SU-DHL-6 (cell line): Measurements from ENCODE around the gene CHD3.

Experiments
- H2AFZ ChIP-seq: fragments of 200-600 bp; sonication (generic); 2 replicates; pipeline ENCODE4 v1.6.1; 2014; ENCODE audit warnings: low read depth, mild to moderate bottlenecking, moderate library complexity, mixed read lengths, antibody characterized with exemption, low read length; ENCODE audit not compliant: severe bottlenecking
- H3F3A ChIP-seq: fragments of 200-600 bp; shearing (Covaris generic); 2 replicates; pipeline ENCODE4 v1.6.0; 2016; ENCODE audit warnings: antibody characterized with exemption, mild to moderate bottlenecking; ENCODE audit not compliant: insufficient read depth
- H3K27ac ChIP-seq: fragments of 200-600 bp; sonication (generic); 2 replicates; pipeline ENCODE4 v1.5.1; 2016; ENCODE audit warnings: low read depth, mild to moderate bottlenecking, low read length, moderate library complexity, mixed read lengths
- H3K27me3 ChIP-seq: fragments of 200-600 bp; sonication (generic), shearing (Covaris generic); 2 replicates; pipeline ENCODE4 v1.6.0; 2014; ENCODE audit warnings: mild to moderate bottlenecking, low read length
- H3K36me3 ChIP-seq: fragments of 200-600 bp; sonication (generic); 2 replicates; pipeline ENCODE4 v1.6.1; 2014; ENCODE audit warnings: mild to moderate bottlenecking, low read length, mixed read lengths
- H3K4me2 ChIP-seq: fragments of 300-600, 200-600 bp; shearing (Covaris generic), sonication (generic); 2 replicates; pipeline ENCODE4 v1.6.0; 2014; ENCODE audit warnings: low read length, low read depth, mild to moderate bottlenecking; ENCODE audit not compliant: poor library complexity, severe bottlenecking
- H3K4me3 ChIP-seq: fragments of 200-600 bp; sonication (generic); 2 replicates; pipeline ENCODE4 v1.5.1; 2014; ENCODE audit warnings: antibody characterized with exemption, low read length, mild to moderate bottlenecking, mixed read lengths; ENCODE audit not compliant: insufficient read depth, poor library complexity, severe bottlenecking
- H3K79me2 ChIP-seq: fragments of 200-600 bp; sonication (generic); 2 replicates; pipeline ENCODE4 v1.6.1; 2014; ENCODE audit warnings: mild to moderate bottlenecking, low read length, moderate library complexity; ENCODE audit not compliant: insufficient read depth
- H3K9ac ChIP-seq: fragments of 200-600 bp; sonication (generic); 2 replicates; pipeline ENCODE4 v1.7.0; 2014; ENCODE audit warnings: mild to moderate bottlenecking, low read length
- H3K9me2 ChIP-seq: fragments of 200-600 bp; sonication (generic); replicated peaks from 2 replicates; pipeline ENCODE4 v1.6.1; 2014; ENCODE audit warnings: low read length; ENCODE audit not compliant: insufficient read depth
- H3K9me3 ChIP-seq: fragments of 200-600 bp; sonication (generic); 2 replicates; pipeline ENCODE4 v1.6.1; 2014; ENCODE audit warnings: low read length, mixed read lengths; ENCODE audit not compliant: insufficient read depth
- H4K20me1 ChIP-seq: fragments of 200-600 bp; sonication (generic); 2 replicates; pipeline ENCODE4 v1.6.1; 2014; ENCODE audit warnings: low read depth, mild to moderate bottlenecking, antibody characterized with exemption, low read length, moderate library complexity, mixed read lengths
- CTCF ChIP-seq: fragments of 200-600 bp; sonication (generic); IDR thresholded peaks from one replicate; pipeline ENCODE4 v1.5.1; 2017; ENCODE audit warnings: antibody characterized with exemption, mild to moderate bottlenecking, low read length, moderate library complexity; ENCODE audit not compliant: insufficient read depth, poor library complexity, severe bottlenecking
- EZH2phosphoT487 ChIP-seq: fragments of 200-600 bp; sonication (generic), shearing (Covaris generic); conservative IDR thresholded peaks from 2 replicates; pipeline ENCODE4 v1.6.1; 2018; ENCODE audit warnings: mild to moderate bottlenecking, antibody characterized with exemption, low read length, moderate library complexity, mixed read lengths

The CHD3 gene

GRCh38 chr17:7897090-7897489 is 8.5 kb downstream of the CHD3 start:
- H2AFZ ChIP-seq: no peak overlapping the region
- no peaks in the 10 kb centered on the region for H3K27me3 ChIP-seq
- no peaks in the 10 kb centered on the region for H3F3A ChIP-seq
- no peaks in the 10 kb centered on the region for H3K9me2 ChIP-seq
- H3K9me3 ChIP-seq: no peaks in the 10 kb centered on the region
- peaks cover 16% of the 10 kb centered on the region; the same call in 1 of the 2 replicates for H3K36me3 ChIP-seq
- H3K27ac ChIP-seq: no peak overlapping the region
- no peak overlapping the region for H3K9ac ChIP-seq
- no peak overlapping the region for H3K4me2 ChIP-seq
- no peaks in the 10 kb centered on the region for H4K20me1 ChIP-seq
- H3K4me3 ChIP-seq: no peak overlapping the region
- TF ChIP-seq CTCF: no peak
- no peak for TF ChIP-seq EZH2phosphoT487
- H3K79me2 ChIP-seq: no peaks in the 10 kb centered on the region

GRCh38 chr17:7897773-7898172 is 9.2 kb downstream of the CHD3 start:
- no peak overlapping the region for H3K27ac ChIP-seq
- H3K36me3 ChIP-seq: peaks cover 16% of the 10 kb centered on the region; the same call in 1 of the 2 replicates
- H2AFZ ChIP-seq: no peak overlapping the region

GRCh38 chr17:7903154-7904103 is 14.8 kb downstream of the CHD3 start:
- no peak overlapping the region for H3K4me3 ChIP-seq
- H3K9ac ChIP-seq: no peak overlapping the region
- no peak overlapping the region for H3K27ac ChIP-seq
- peaks cover 12% of the 10 kb centered on the region for H3K36me3 ChIP-seq
- no peaks in the 10 kb centered on the region for H3K27me3 ChIP-seq
- H3K9me3 ChIP-seq: no peaks in the 10 kb centered on the region
- no peak overlapping the region for H2AFZ ChIP-seq
- TF ChIP-seq CTCF: no peak
- no peak for TF ChIP-seq EZH2phosphoT487
- no peaks in the 10 kb centered on the region for H4K20me1 ChIP-seq
- H3K79me2 ChIP-seq: no peaks in the 10 kb centered on the region
- no peaks in the 10 kb centered on the region for H3K9me2 ChIP-seq
- H3F3A ChIP-seq: no peaks in the 10 kb centered on the region
- H3K4me2 ChIP-seq: no peak overlapping the region

More at GRCh38 chr17:7897773-7898172, 9.2 kb downstream of the CHD3 start:
- Histone ChIP-seq H3K79me2 (no peaks in the 10 kb centered on the region), H3K4me3 (no peak overlapping the region), H3K27me3 (no peaks in the 10 kb centered on the region), H4K20me1 (no peaks in the 10 kb centered on the region), H3K9ac (no peak overlapping the region), H3K9me3 (no peaks in the 10 kb centered on the region), H3K9me2 (no peaks in the 10 kb centered on the region), H3K4me2 (no peak overlapping the region), H3F3A (no peaks in the 10 kb centered on the region)
- TF ChIP-seq EZH2phosphoT487 (no peak), CTCF (no peak)
